Progenitor cell of endocrine pancreas (in vitro differentiated cells): ENCODE data around the gene KMT2C. TPM values are rescaled to one million over a fixed set of nuclear protein-coding genes. Genes with fewer than 3 reads are reported as not detected.
"Not testable (repeated sequence)": the region's sequence is repeated elsewhere in the genome, so short reads cannot be mapped to it uniquely, and the experiment has no call there.

Experiments
- DNase-seq: peaks from one replicate; pipeline ENCODE4 v3.0.0; 2021; ENCODE audit warnings: low spot score; ENCODE audit not compliant: unreplicated experiment
- H3K27ac Mint-ChIP-seq: 2 replicates; pipeline ENCODE4 v1.8.0; 2021; ENCODE audit warnings: mild to moderate bottlenecking, moderate library complexity, mixed read lengths
- H3K27me3 Mint-ChIP-seq: 2 replicates; pipeline ENCODE4 v1.8.0; 2021; ENCODE audit warnings: mixed read lengths
- H3K36me3 Mint-ChIP-seq: 2 replicates; pipeline ENCODE4 v1.8.0; 2022; ENCODE audit warnings: mixed read lengths; ENCODE audit not compliant: insufficient read depth
- H3K4me1 Mint-ChIP-seq: 2 replicates; pipeline ENCODE4 v1.8.0; 2021; ENCODE audit warnings: low read depth, mixed read lengths
- H3K4me3 Mint-ChIP-seq: 2 replicates; pipeline ENCODE4 v1.8.0; 2021; ENCODE audit warnings: low read depth, mild to moderate bottlenecking, moderate library complexity, mixed read lengths
- H3K9me3 Mint-ChIP-seq: 2 replicates; pipeline ENCODE4 v1.8.0; 2021; ENCODE audit warnings: low read depth, mixed read lengths
- total RNA-seq: library from RNA; stranded (reverse); gene quantifications from 2 replicates; pipeline ENCODE4 v1.2.1, GENCODE V29; 2021
- TF ChIP-seq, protein P1 (sequence below): fragments of 200-600 bp; sonication (generic); IDR thresholded peaks from one replicate; pipeline ENCODE4 v1.5.0; 2021; ENCODE audit warnings: antibody characterized with exemption, mild to moderate bottlenecking; ENCODE audit not compliant: unreplicated experiment

Gene KMT2C
- total RNA-seq, 1 donor from 2014 or later, result 75.9 TPM

- Mint-ChIP-seq H3K4me1 (peaks cover 4% of the 10 kb centered on the region), H3K36me3 (peaks cover 22% of the 10 kb centered on the region), H3K27ac (no peak overlapping the region), H3K4me3 (no peak overlapping the region), H3K9me3 (no peaks in the 10 kb centered on the region), H3K27me3 (no peaks in the 10 kb centered on the region)
- no peak for DNase-seq
- TF ChIP-seq, protein P1, sequence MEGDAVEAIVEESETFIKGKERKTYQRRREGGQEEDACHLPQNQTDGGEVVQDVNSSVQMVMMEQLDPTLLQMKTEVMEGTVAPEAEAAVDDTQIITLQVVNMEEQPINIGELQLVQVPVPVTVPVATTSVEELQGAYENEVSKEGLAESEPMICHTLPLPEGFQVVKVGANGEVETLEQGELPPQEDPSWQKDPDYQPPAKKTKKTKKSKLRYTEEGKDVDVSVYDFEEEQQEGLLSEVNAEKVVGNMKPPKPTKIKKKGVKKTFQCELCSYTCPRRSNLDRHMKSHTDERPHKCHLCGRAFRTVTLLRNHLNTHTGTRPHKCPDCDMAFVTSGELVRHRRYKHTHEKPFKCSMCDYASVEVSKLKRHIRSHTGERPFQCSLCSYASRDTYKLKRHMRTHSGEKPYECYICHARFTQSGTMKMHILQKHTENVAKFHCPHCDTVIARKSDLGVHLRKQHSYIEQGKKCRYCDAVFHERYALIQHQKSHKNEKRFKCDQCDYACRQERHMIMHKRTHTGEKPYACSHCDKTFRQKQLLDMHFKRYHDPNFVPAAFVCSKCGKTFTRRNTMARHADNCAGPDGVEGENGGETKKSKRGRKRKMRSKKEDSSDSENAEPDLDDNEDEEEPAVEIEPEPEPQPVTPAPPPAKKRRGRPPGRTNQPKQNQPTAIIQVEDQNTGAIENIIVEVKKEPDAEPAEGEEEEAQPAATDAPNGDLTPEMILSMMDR, result no peak
Observed at GRCh38 chr7:152307902-152308301, 127.9 kb downstream of the KMT2C start.

GRCh38 chr7:152299542-152300143 lies 136.2 kb downstream of the KMT2C start:
- not testable (repeated sequence) for DNase-seq, H3K4me1 Mint-ChIP-seq, H3K9me3 Mint-ChIP-seq, H3K27me3 Mint-ChIP-seq, H3K4me3 Mint-ChIP-seq, H3K27ac Mint-ChIP-seq
- peaks cover 26% of the 10 kb centered on the region for H3K36me3 Mint-ChIP-seq

DNA sequence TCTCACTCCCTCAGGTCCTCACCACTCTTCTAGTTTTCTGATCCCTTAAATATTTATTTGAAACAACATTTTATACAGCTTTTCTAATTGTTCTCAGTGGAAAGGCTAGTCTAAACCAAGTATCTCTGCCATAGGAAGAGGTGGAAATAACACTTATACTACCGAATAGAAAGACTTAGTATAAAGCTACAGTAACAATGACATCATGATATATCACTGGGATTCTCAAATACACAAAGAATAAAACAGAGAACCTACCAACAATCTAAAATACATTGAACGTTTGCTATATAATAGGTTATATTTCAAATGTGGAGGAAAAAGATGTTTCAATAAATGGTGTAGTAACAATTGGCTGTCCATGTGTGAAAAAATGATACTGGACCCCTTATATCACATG lies 142.9 kb downstream of the KMT2C start:
- Mint-ChIP-seq H3K27ac (no peak overlapping the region), H3K9me3 (peaks cover 14% of the 10 kb centered on the region)

DNA sequence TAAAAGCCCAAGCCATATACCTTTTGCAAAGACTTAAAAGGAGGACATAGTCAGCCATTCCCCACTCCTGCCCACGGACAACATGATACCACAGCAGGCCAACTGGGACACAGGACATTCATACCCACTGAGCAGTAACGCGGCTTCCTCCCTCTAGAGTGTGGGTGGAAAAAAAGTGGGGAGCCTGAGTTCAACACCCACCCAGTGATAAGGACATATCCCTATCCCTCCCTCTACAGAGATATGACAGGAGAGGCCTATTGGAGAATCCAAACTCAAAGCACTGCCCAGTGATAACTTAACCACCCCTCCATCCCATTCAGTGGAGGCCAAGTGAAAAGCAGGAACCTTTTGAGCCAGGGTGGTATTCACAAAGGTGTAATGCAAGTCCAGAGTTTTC lies 148.8 kb downstream of the KMT2C start:
- peaks cover 24% of the 10 kb centered on the region for H3K36me3 Mint-ChIP-seq
- H3K4me3 Mint-ChIP-seq, H3K27me3 Mint-ChIP-seq: not testable (repeated sequence)

More for the DNA sequence above, 142.9 kb downstream of the KMT2C start:
- DNase-seq, result no peak
- no peaks in the 10 kb centered on the region for H3K4me1 Mint-ChIP-seq
- peaks cover 41% of the 10 kb centered on the region for H3K36me3 Mint-ChIP-seq
- no peak overlapping the region for H3K4me3 Mint-ChIP-seq
- H3K27me3 Mint-ChIP-seq, result no peaks in the 10 kb centered on the region
- TF ChIP-seq, protein P1, result no peak

GRCh38 chr7:152286219-152286618 lies 149.6 kb downstream of the KMT2C start:
- H3K27me3 Mint-ChIP-seq, DNase-seq, H3K27ac Mint-ChIP-seq, H3K4me3 Mint-ChIP-seq, H3K4me1 Mint-ChIP-seq, H3K9me3 Mint-ChIP-seq: not testable (repeated sequence)
- peaks cover 22% of the 10 kb centered on the region for H3K36me3 Mint-ChIP-seq

More for the DNA sequence above, 148.8 kb downstream of the KMT2C start:
- not testable (repeated sequence) for DNase-seq, H3K4me1 Mint-ChIP-seq, H3K27ac Mint-ChIP-seq, H3K9me3 Mint-ChIP-seq

DNA sequence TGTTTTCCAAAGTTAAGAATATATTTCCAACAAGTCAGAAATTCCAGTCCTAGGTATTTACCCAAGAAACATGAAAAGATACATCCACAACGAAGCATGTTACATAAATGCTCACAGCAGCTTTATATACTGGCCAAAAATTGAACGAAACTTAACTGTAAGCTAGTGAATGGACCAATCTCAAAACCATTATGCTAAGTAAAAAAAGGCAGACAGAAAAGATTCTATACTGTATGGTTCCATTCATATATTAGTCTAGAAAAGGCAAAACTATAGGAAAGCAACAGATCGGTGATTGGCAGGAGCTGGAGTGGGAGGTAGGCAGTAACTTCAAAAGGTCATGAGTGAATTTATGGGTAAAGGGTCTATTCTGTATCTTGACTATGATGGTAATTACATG lies 150.8 kb downstream of the KMT2C start:
- not testable (repeated sequence) for H3K4me1 Mint-ChIP-seq, H3K27ac Mint-ChIP-seq, H3K4me3 Mint-ChIP-seq, H3K27me3 Mint-ChIP-seq, DNase-seq, H3K9me3 Mint-ChIP-seq
- peaks cover 17% of the 10 kb centered on the region for H3K36me3 Mint-ChIP-seq

DNA sequence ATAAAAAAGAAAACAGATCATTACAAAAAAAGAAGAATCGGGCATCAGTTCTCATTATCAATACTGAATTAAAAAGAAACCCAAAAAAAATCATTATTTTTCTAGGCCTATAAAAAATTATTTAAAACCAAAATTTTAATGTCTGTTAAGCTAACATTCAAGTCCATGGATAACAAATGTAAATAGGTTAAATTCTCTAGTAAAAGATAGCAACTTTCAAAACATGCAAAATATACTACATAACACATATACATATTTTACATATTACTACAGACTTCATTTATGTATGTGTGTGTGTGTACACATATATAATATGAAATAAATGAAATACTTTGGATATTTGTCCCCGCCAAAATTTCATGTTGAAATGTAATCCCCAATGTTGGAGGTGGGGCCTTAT lies 158.1 kb downstream of the KMT2C start:
- H3K4me1 Mint-ChIP-seq, H3K9me3 Mint-ChIP-seq, DNase-seq, H3K4me3 Mint-ChIP-seq, H3K27me3 Mint-ChIP-seq, H3K27ac Mint-ChIP-seq, H3K36me3 Mint-ChIP-seq: not testable (repeated sequence)

DNA sequence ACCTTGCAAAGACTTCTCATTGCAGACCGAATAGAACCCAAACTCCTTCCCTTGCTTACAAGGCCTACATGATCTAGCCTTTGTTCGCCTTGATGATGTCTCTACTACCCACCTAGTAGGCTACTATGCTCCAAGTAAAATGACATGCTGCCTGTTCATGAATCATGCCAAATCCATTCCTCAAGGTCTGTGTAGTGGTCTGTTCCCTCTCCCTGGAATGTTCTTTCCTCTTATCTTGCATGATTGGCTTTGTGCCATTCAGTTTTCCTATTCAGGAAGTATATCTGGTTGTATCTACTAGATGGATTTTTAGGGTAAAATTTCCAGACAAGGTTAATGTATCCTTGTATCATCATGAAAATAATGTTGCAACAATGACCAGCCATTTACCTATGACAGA lies 165.4 kb downstream of the KMT2C start:
- H3K4me1 Mint-ChIP-seq, DNase-seq, H3K27me3 Mint-ChIP-seq, H3K9me3 Mint-ChIP-seq, H3K4me3 Mint-ChIP-seq, H3K36me3 Mint-ChIP-seq: not testable (repeated sequence)
- peak overlapping the region; percentile 76 for H3K27ac Mint-ChIP-seq

- H3K36me3 Mint-ChIP-seq, result peaks cover 16% of the 10 kb centered on the region
- DNase-seq, H3K27me3 Mint-ChIP-seq, H3K9me3 Mint-ChIP-seq, H3K4me3 Mint-ChIP-seq, H3K4me1 Mint-ChIP-seq, H3K27ac Mint-ChIP-seq: not testable (repeated sequence)
Observed at GRCh38 chr7:152266859-152267258, 168.9 kb downstream of the KMT2C start.

DNA sequence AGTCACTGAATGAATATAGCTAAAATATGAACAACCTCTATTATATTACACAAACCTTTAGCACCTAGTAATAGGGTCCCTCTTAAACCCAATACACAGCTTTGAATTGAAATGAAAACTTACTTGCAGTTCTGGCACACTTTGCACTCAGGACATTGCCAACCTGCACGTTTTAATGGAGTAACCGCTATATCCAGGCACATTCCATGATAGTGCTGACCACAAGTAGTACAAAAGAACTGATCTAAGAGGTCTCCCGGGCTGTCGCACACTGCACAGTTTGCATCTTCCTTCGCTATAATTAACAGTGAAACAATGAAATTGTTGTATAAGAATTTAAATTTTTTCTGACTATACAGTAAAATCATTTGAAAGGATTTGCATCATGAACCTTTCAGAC lies 170.9 kb downstream of the KMT2C start:
- not testable (repeated sequence) for DNase-seq, H3K27ac Mint-ChIP-seq, H3K27me3 Mint-ChIP-seq, H3K4me1 Mint-ChIP-seq, H3K4me3 Mint-ChIP-seq, H3K9me3 Mint-ChIP-seq
- H3K36me3 Mint-ChIP-seq, result peaks cover 18% of the 10 kb centered on the region

GRCh38 chr7:152262146-152262545 lies 173.7 kb downstream of the KMT2C start:
- not testable (repeated sequence) for H3K27me3 Mint-ChIP-seq, H3K4me3 Mint-ChIP-seq, H3K4me1 Mint-ChIP-seq, DNase-seq, H3K9me3 Mint-ChIP-seq
- Mint-ChIP-seq H3K27ac (peak overlapping the region; percentile 82), H3K36me3 (peaks cover 18% of the 10 kb centered on the region)

- not testable (repeated sequence) for H3K4me3 Mint-ChIP-seq, H3K27me3 Mint-ChIP-seq
- H3K27ac Mint-ChIP-seq, result peak overlapping the region; percentile 12
Observed at GRCh38 chr7:152259645-152260044, 176.2 kb downstream of the KMT2C start.

More at GRCh38 chr7:152259645-152260044, 176.2 kb downstream of the KMT2C start:
- not testable (repeated sequence) for H3K9me3 Mint-ChIP-seq, H3K4me1 Mint-ChIP-seq, DNase-seq
- H3K36me3 Mint-ChIP-seq, result peaks cover 23% of the 10 kb centered on the region
